ENCODE measurements around the gene HINT3.

DNA sequence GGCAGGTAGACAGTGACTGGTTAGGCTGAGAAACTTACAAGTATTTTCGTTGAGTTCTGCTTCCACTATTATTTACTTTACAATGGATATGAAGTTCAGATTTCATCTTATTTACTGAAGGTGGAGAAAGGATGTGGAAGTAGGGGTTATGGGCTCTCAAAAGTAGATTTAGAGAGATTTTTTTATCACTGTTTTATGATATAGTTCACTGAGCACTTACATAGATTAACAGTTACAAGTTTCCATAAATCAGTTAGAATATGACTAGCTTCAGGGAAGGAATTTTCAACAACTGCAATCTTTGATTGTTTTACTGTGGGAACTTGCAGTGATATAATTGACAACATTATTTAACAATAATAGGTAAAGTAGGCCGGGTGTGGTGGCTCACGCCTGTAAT, 22.5 kb downstream of the HINT3 start:
- TF ChIP-seq, protein P1, sequence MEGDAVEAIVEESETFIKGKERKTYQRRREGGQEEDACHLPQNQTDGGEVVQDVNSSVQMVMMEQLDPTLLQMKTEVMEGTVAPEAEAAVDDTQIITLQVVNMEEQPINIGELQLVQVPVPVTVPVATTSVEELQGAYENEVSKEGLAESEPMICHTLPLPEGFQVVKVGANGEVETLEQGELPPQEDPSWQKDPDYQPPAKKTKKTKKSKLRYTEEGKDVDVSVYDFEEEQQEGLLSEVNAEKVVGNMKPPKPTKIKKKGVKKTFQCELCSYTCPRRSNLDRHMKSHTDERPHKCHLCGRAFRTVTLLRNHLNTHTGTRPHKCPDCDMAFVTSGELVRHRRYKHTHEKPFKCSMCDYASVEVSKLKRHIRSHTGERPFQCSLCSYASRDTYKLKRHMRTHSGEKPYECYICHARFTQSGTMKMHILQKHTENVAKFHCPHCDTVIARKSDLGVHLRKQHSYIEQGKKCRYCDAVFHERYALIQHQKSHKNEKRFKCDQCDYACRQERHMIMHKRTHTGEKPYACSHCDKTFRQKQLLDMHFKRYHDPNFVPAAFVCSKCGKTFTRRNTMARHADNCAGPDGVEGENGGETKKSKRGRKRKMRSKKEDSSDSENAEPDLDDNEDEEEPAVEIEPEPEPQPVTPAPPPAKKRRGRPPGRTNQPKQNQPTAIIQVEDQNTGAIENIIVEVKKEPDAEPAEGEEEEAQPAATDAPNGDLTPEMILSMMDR (IDR thresholded peaks at IDR 0.05): no peak
- TF ChIP-seq POLR2AphosphoS5 (IDR thresholded peaks at IDR 0.05) (no peak), POLR2A (IDR thresholded peaks at IDR 0.05) (no peak), EP300 (IDR thresholded peaks at IDR 0.05) (no peak)

All from suprapubic skin (tissue), 4 donors.